HepG2 (cell line): ENCODE results near the gene GIMAP8. TPM values are rescaled to one million over a fixed set of nuclear protein-coding genes. Genes with fewer than 3 reads are reported as not detected.
A peak's percentile ranks its signal among the peaks of the same experiment; 100 is the strongest.

Experiments used
- ATAC-seq: fragments of 200-7000 bp; cut with Tn5 transposase; 3 replicates; pipeline ENCODE4 v1.9.1; 2020; ENCODE audit warnings: mild to moderate bottlenecking, moderate library complexity
- BruUV-seq: library from RNA; stranded (reverse); fragments of 400-500 nt; replicated peaks from 2 replicates; lab custom pipeline; 2021; lab: Mats Ljungman, UMichigan
- CTCF ChIA-PET: fragments of 300-600 bp; formaldehyde crosslinking; extraction: SDS; loops from one replicate; lab custom pipeline; 2021; ENCODE audit warnings: low total read pairs, inconsistent platforms, low intra/inter-chr PET ratio; lab: Yijun Ruan, JAX
- POLR2A ChIA-PET: fragments of 350-600 bp; sonication (Branson Sonifier 250); formaldehyde crosslinking; loops from one replicate; lab custom pipeline; 2020; ENCODE audit warnings: antibody characterized with exemption, inconsistent platforms; lab: Yijun Ruan, JAX
- DNase-seq: peaks from one replicate; pipeline ENCODE4 v3.0.0-alpha.2; 2015; ENCODE audit warnings: low spot score
- FAIRE-seq: peaks from 3 replicates; lab custom pipeline; 2011; peaks lifted over from hg19 to GRCh38; lab: Jason Lieb, UNC
- H2AFZ ChIP-seq: one replicate; pipeline ENCODE4 v1.6.1; 2011; ENCODE audit warnings: low read length, inconsistent platforms
- H3K27ac ChIP-seq: fragments of 300-600 bp; 3 replicates; pipeline ENCODE4 v1.8.0; 2011; ENCODE audit warnings: mixed run types, mild to moderate bottlenecking, mixed read lengths, low read length, inconsistent platforms; ENCODE audit not compliant: insufficient read depth; ENCODE audit errors: extremely low read length
- H3K27me3 ChIP-seq, 2 experiments: fragments of 200-600 bp in 1 of 2; 2 replicates in 1 of 2; 3 replicates in 1 of 2; pipeline versions ENCODE4 v1.6.0 to v1.8.0; 2011; ENCODE audit warnings: low read length in 2 of 2, mild to moderate bottlenecking in 2 of 2, moderate library complexity in 2 of 2, inconsistent platforms in 1 of 2; ENCODE audit not compliant: insufficient read depth in 2 of 2, control insufficient read depth in 1 of 2
- H3K36me3 ChIP-seq, 2 experiments: fragments of 200-600 bp in 1 of 2; replicated peaks in 1 of 2; 2 replicates in 1 of 2; 3 replicates in 1 of 2; pipeline versions ENCODE4 v1.5.1 to v1.8.0; 2011; ENCODE audit warnings: low read length in 2 of 2, inconsistent platforms in 1 of 2; ENCODE audit not compliant: insufficient read depth in 2 of 2, control insufficient read depth in 1 of 2
- H3K4me1 ChIP-seq: 2 replicates; pipeline ENCODE4 v1.5.1; 2012; ENCODE audit warnings: low read length, inconsistent platforms; ENCODE audit not compliant: insufficient read depth
- H3K4me2 ChIP-seq: 2 replicates; pipeline ENCODE4 v1.6.0; 2011; ENCODE audit warnings: low read depth, low read length, inconsistent platforms
- H3K4me3 ChIP-seq, 3 experiments: fragments of 200-600 bp in 1 of 3; sonication (generic), shearing (Covaris generic) in 1 of 3; replicated peaks in 1 of 3; 2 replicates each; pipeline ENCODE4 v1.5.1; 2011 to 2016; ENCODE audit warnings: low read length in 3 of 3, inconsistent platforms in 2 of 3, low read depth in 2 of 3, mild to moderate bottlenecking in 2 of 3, control low read depth in 1 of 3, mixed read lengths in 1 of 3; ENCODE audit not compliant: insufficient read depth in 1 of 3
- H3K79me2 ChIP-seq: one replicate; pipeline ENCODE4 v1.6.1; 2011; ENCODE audit warnings: low read length, inconsistent platforms; ENCODE audit not compliant: insufficient read depth
- H3K9ac ChIP-seq: 2 replicates; pipeline ENCODE4 v1.6.0; 2011; ENCODE audit warnings: mild to moderate bottlenecking, low read depth, low read length, inconsistent platforms; ENCODE audit not compliant: insufficient read depth
- H3K9me3 ChIP-seq: 2 replicates; pipeline ENCODE4 v1.5.1; 2012; ENCODE audit warnings: mild to moderate bottlenecking, low read length
- H4K20me1 ChIP-seq: 2 replicates; pipeline ENCODE4 v1.6.0; 2011; ENCODE audit warnings: inconsistent platforms, mild to moderate bottlenecking, low read length, moderate library complexity; ENCODE audit not compliant: insufficient read depth
- AKAP8 ChIP-seq: sonication (generic); formaldehyde crosslinking; IDR thresholded peaks from 2 replicates; pipeline ENCODE4 v1.5.1; 2020; ENCODE audit warnings: mild to moderate bottlenecking, missing genetic modification reagents
- BCL6 ChIP-seq: IDR thresholded peaks from 2 replicates; pipeline ENCODE4 v1.6.1; 2016; ENCODE audit warnings: missing genetic modification reagents, missing compliant biosample characterization
- FOXM1 ChIP-seq: sonication (generic); formaldehyde crosslinking; IDR thresholded peaks from 2 replicates; pipeline ENCODE4 v1.5.0; 2020; ENCODE audit warnings: missing genetic modification reagents
- GMEB2 ChIP-seq: IDR thresholded peaks from 2 replicates; pipeline ENCODE4 v1.6.1; 2016; ENCODE audit warnings: missing biosample characterization, missing genetic modification reagents, low read depth
- KDM2A ChIP-seq: sonication (generic); formaldehyde crosslinking; IDR thresholded peaks from 2 replicates; pipeline ENCODE4 v1.4.0; 2020; ENCODE audit warnings: low read depth, missing genetic modification reagents, borderline replicate concordance
- MAFF ChIP-seq: IDR thresholded peaks from 2 replicates; pipeline ENCODE4 v1.6.1; 2011; ENCODE audit warnings: low read depth, low read length, improper control_type of control experiment
- MAFG ChIP-seq: sonication (generic); formaldehyde crosslinking; IDR thresholded peaks from 2 replicates; pipeline ENCODE4 v1.5.1; 2020; ENCODE audit warnings: mild to moderate bottlenecking, missing genetic modification reagents
- MXD1 ChIP-seq: sonication (generic); formaldehyde crosslinking; IDR thresholded peaks from 2 replicates; pipeline ENCODE4 v1.4.0; 2020; ENCODE audit warnings: mild to moderate bottlenecking, missing genetic modification reagents
- PHB2 ChIP-seq: fragments of 450-650 bp; IDR thresholded peaks from 2 replicates; pipeline ENCODE4 v1.6.1; 2018; ENCODE audit not compliant: partially characterized antibody
- RAD21 ChIP-seq: fragments of 450-650 bp; formaldehyde crosslinking; IDR thresholded peaks from 2 replicates; pipeline ENCODE4 v1.5.0; 2020; ENCODE audit warnings: mild to moderate bottlenecking
- SALL1 ChIP-seq: sonication (generic); formaldehyde crosslinking; IDR thresholded peaks from 2 replicates; pipeline ENCODE4 v1.8.0; 2022; ENCODE audit warnings: mild to moderate bottlenecking, missing genetic modification reagents
- SMC3 ChIP-seq: IDR thresholded peaks from 2 replicates; pipeline ENCODE4 v1.6.1; 2011; ENCODE audit warnings: low read length, improper control_type of control experiment
- SRSF1 ChIP-seq: fragments of 200-400 bp; formaldehyde crosslinking; optimal IDR thresholded peaks from 2 replicates; pipeline ENCODE3; 2017; ENCODE audit warnings: mild to moderate bottlenecking, low read depth, low read length, moderate library complexity
- SSRP1 ChIP-seq: IDR thresholded peaks from 2 replicates; pipeline ENCODE4 v1.6.1; 2016; ENCODE audit warnings: control low read depth
- STAG1 ChIP-seq: sonication (generic); formaldehyde crosslinking; IDR thresholded peaks from 2 replicates; pipeline ENCODE4 v1.4.0; 2020; ENCODE audit warnings: missing genetic modification reagents
- THRA ChIP-seq: sonication (generic); formaldehyde crosslinking; IDR thresholded peaks from 2 replicates; pipeline ENCODE4 v1.4.0; 2020; ENCODE audit warnings: missing genetic modification reagents, borderline replicate concordance
- ZNF296 ChIP-seq: sonication (generic); formaldehyde crosslinking; conservative IDR thresholded peaks from 2 replicates; pipeline ENCODE4 v1.5.0; 2020; ENCODE audit warnings: mild to moderate bottlenecking, missing genetic modification reagents
- ZNF331 ChIP-seq: sonication (generic); formaldehyde crosslinking; IDR thresholded peaks from 2 replicates; pipeline ENCODE4 v1.4.0; 2020; ENCODE audit warnings: missing genetic modification reagents
- ZNF577 ChIP-seq: sonication (generic); formaldehyde crosslinking; IDR thresholded peaks from 2 replicates; pipeline ENCODE4 v1.4.0; 2020; ENCODE audit warnings: mild to moderate bottlenecking, low read depth, missing genetic modification reagents, borderline replicate concordance
- ZSCAN20 ChIP-seq: sonication (generic); formaldehyde crosslinking; IDR thresholded peaks from 2 replicates; pipeline ENCODE4 v1.4.0; 2020; ENCODE audit warnings: missing genetic modification reagents, mild to moderate bottlenecking, borderline replicate concordance
- ZSCAN29 ChIP-seq: sonication (generic); formaldehyde crosslinking; conservative IDR thresholded peaks from 2 replicates; pipeline ENCODE4 v1.4.0; 2020; ENCODE audit warnings: mild to moderate bottlenecking, missing genetic modification reagents
- WGBS: methylation state at CpG from one replicate; pipeline ENCODE4 v1.1.6; 2017; ENCODE audit warnings: low lambda C conversion rate; 5-methylcytosine and 5-hydroxymethylcytosine counted together
- in situ Hi-C: cut with HindIII; loops from 2 replicates; pipeline ENCODE4 v1.10.0; 2017; ENCODE audit warnings: low pct_unique_long_range_greater_than_20kb; ENCODE audit not compliant: extremely low pct_ligation_motif_present
- intact Hi-C: fragments of 100-400 bp; cut with micrococcal nuclease; formaldehyde crosslinking; loops from one replicate; pipeline ENCODE4 v1.10.0; 2022; ENCODE audit not compliant: unreplicated experiment
- polyA plus RNA-seq, 8 experiments: library from polyadenylated mRNA; depleted of rRNA in 3 of 8; stranded (reverse) in 7 of 8; unstranded in 1 of 8; fragments of >200 nt; fragmentation: Illumina TruSeq in 4 of 8; extraction: Trizol in 4 of 8; gene quantifications; 2 replicates each; pipeline versions ENCODE4 v1.2.1 to v1.2.3, GENCODE V29; 2011 to 2016; ENCODE audit warnings: low read depth in 4 of 8, missing spikeins in 1 of 8, mixed read lengths in 1 of 8; ENCODE audit not compliant: insufficient read depth in 1 of 8
- total RNA-seq, 5 experiments: library from RNA; depleted of rRNA; stranded (reverse); fragments of >200 nt; fragmentation: Illumina TruSeq; extraction: Trizol; gene quantifications; 2 replicates each; pipeline ENCODE4 v1.2.3, GENCODE V29; 2016; ENCODE audit warnings: low read depth in 1 of 5
- TF ChIP-seq, protein P1 (sequence below): sonication (generic); formaldehyde crosslinking; IDR thresholded peaks from 2 replicates; pipeline ENCODE4 v1.5.0; 2020; ENCODE audit warnings: missing genetic modification reagents, mild to moderate bottlenecking, borderline replicate concordance

GIMAP8 gene
- total and polyA plus RNA-seq, 2 of the 13 experiments (the other 11 are each of a cell fraction or from before 2014, with no cell fraction given), result not detected

GRCh38 chr7:150448789-150449147, 1.7 kb upstream of the GIMAP8 start:
- CTCF ChIA-PET, result interaction anchor here (0.5 to 1.3 kb wide), 3 partner anchors 304 to 308 kb away, joined by 3 to 9 read pairs (median 6); no protein-coding TSS in a partner anchor
- BruUV-seq, result no TSS peak
- no peak overlapping the region for H3K4me2 ChIP-seq
- TF ChIP-seq KDM2A (peak; percentile 46; the same call in 1 of the 2 replicates), ZNF331 (CRISPR knock-in tag) (peak; percentile 10; the same call in 1 of the 2 replicates), SALL1 (CRISPR knock-in tag) (0 out of 2 replicates have a peak, but pooled peaks have one; percentile 15), RAD21 (CRISPR knock-in tag) (peak; percentile 69), MAFF (peak; percentile 99), GMEB2 (CRISPR knock-in tag) (no peak), MAFG (CRISPR knock-in tag) (peak; percentile 54; the same call in 1 of the 2 replicates), SSRP1 (no peak), SRSF1 (no peak), ZNF577 (CRISPR knock-in tag) (no peak), AKAP8 (CRISPR knock-in tag) (no peak), FOXM1 (CRISPR knock-in tag) (no peak), ZSCAN29 (CRISPR knock-in tag) (no peak), ZNF296 (CRISPR knock-in tag) (no peak), BCL6 (peak; percentile 14; the same call in 1 of the 2 replicates), THRA (0 out of 2 replicates have a peak, but pooled peaks have one; percentile 23), ZSCAN20 (CRISPR knock-in tag) (no peak), STAG1 (peak; percentile 90), MXD1 (CRISPR knock-in tag) (no peak), SMC3 (peak; percentile 55), PHB2 (no peak)
- TF ChIP-seq, protein P1, sequence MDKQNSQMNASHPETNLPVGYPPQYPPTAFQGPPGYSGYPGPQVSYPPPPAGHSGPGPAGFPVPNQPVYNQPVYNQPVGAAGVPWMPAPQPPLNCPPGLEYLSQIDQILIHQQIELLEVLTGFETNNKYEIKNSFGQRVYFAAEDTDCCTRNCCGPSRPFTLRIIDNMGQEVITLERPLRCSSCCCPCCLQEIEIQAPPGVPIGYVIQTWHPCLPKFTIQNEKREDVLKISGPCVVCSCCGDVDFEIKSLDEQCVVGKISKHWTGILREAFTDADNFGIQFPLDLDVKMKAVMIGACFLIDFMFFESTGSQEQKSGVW, result no peak

More at GRCh38 chr7:150448789-150449147, 1.7 kb upstream of the GIMAP8 start:
- Histone ChIP-seq H3K79me2 (no peaks in the 10 kb centered on the region), H3K9me3 (no peaks in the 10 kb centered on the region), H3K4me1 (no peaks in the 10 kb centered on the region), H4K20me1 (no peaks in the 10 kb centered on the region), H3K9ac (no peak overlapping the region), H3K27me3 (peaks cover 4 to 63% of the 10 kb centered on the region in 2 experiments; a peak in 4 of 5 replicates), H3K4me3 (no peak overlapping the region), H2AFZ (no peak overlapping the region), H3K27ac (no peak overlapping the region), H3K36me3 (no peaks in the 10 kb centered on the region)
- peak; percentile 23 for DNase-seq
- in situ Hi-C loops (loop anchor here (5.0 kb wide), 1 partner anchor 309 kb away; no protein-coding TSS in a partner anchor), intact Hi-C loops (loop anchor here (1.0 kb wide), 1 partner anchor 309 kb away; no protein-coding TSS in a partner anchor)
- POLR2A ChIA-PET, result no interaction called here
- FAIRE-seq, result peak; percentile 66
- peak; percentile 92 for ATAC-seq
- WGBS, result 9% methylated on average over 4 of the region's 6 CpGs
